Esophagus squamous epithelium (tissue), 5 donors: Measurements from ENCODE around the gene KRT8. TPM values are rescaled to one million over a fixed set of nuclear protein-coding genes. Genes with fewer than 3 reads are reported as not detected.

Source experiments
- DNase-seq: peaks from one replicate; lab custom pipeline; 2025; lab: John Stamatoyannopoulos, UW
- H3K27ac ChIP-seq, 4 donors: fragments of 200-600 bp; sonication (generic); one replicate each; pipeline ENCODE4 v1.5.1; 2016 to 2019; ENCODE audit warnings: mild to moderate bottlenecking in 1 of 4
- H3K27me3 ChIP-seq, 4 donors: fragments of 200-600 bp; sonication (generic); 1 replicate in 3 of 4; 2 replicates in 1 of 4; pipeline versions ENCODE4 v1.5.1 to v1.6.0; 2017 to 2021; ENCODE audit warnings: antibody characterized with exemption in 1 of 4
- H3K36me3 ChIP-seq, 3 donors: fragments of 200-600 bp; sonication (generic); one replicate each; pipeline ENCODE4 v1.5.1; 2016 to 2019
- H3K4me1 ChIP-seq, 3 donors: fragments of 200-600 bp; sonication (generic); one replicate each; pipeline ENCODE4 v1.5.1; 2017 to 2019
- H3K4me3 ChIP-seq, 4 donors: fragments of 200-600 bp; sonication (generic); 1 replicate in 3 of 4; 2 replicates in 1 of 4; pipeline ENCODE4 v1.5.1; 2016 to 2019; ENCODE audit warnings: mild to moderate bottlenecking in 2 of 4, moderate library complexity in 1 of 4
- H3K9me3 ChIP-seq, 3 donors: fragments of 200-600 bp; sonication (generic); one replicate each; pipeline ENCODE4 v1.5.1; 2016 to 2019
- CTCF ChIP-seq, 6 experiments: fragments of 450-650 bp in 4 of 6; fragments of 200-600 bp in 2 of 6; sonication (generic) in 2 of 6; IDR thresholded peaks; one replicate each; pipeline ENCODE4 v1.5.1; 2016 to 2019; ENCODE audit warnings: antibody characterized with exemption in 6 of 6, mild to moderate bottlenecking in 4 of 6, moderate library complexity in 4 of 6
- POLR2A ChIP-seq, 4 donors: fragments of 450-650 bp; IDR thresholded peaks; one replicate each; pipeline ENCODE4 v1.6.1; 2017; ENCODE audit warnings: antibody characterized with exemption in 4 of 4, mild to moderate bottlenecking in 4 of 4, moderate library complexity in 3 of 4
- WGBS, 2 donors: methylation state at CpG; one replicate each; pipeline ENCODE4 v1.1.5; 2018; 5-methylcytosine and 5-hydroxymethylcytosine counted together
- intact Hi-C: fragments of 100-400 bp; cut with DNase I; formaldehyde crosslinking; loops from one replicate; pipeline ENCODE4 v1.15.0; 2022
- total RNA-seq, 4 donors: library from RNA; depleted of rRNA; stranded (reverse); fragments of >200 nt; gene quantifications; one replicate each; pipeline ENCODE4 v1.1.0, GENCODE V29; 2016
- donor health status: DM: yes; HTN: yes; CAD: no.

Gene KRT8
- total RNA-seq, 4 donors from 2014 or later: 27.2 to 50.2 (median 38.2) TPM

- intact Hi-C loops: no loop called here
- WGBS, 2 donors: 87 to 91% methylated on average over 4 to 12 of the region's 13 CpGs
- no peak for DNase-seq
- Histone ChIP-seq H3K27ac (no peak overlapping the region), H3K27me3 (peaks cover 0 to 5% (median 0%) of the 10 kb centered on the region in 4 donors), H3K4me3 (no peak overlapping the region), H3K9me3 (no peaks in the 10 kb centered on the region), H3K36me3 (peaks cover 0 to 41% (median 0%) of the 10 kb centered on the region in 3 donors), H3K4me1 (peaks cover 7 to 27% (median 10%) of the 10 kb centered on the region in 3 donors)
- no peak for TF ChIP-seq POLR2A (IDR thresholded peaks at IDR 0.05)
- TF ChIP-seq CTCF (IDR thresholded peaks at IDR 0.05): no peak
Observed at GRCh38 chr12:52899338-52900035, 5.4 kb downstream of the KRT8 start.

- Histone ChIP-seq H3K36me3 (peaks cover 0 to 36% (median 0%) of the 10 kb centered on the region in 3 donors), H3K27ac (no peak overlapping the region), H3K27me3 (peaks cover 0 to 8% (median 0%) of the 10 kb centered on the region in 4 donors), H3K4me3 (no peak overlapping the region), H3K4me1 (peaks cover 0 to 6% (median 0%) of the 10 kb centered on the region in 3 donors), H3K9me3 (no peaks in the 10 kb centered on the region)
- TF ChIP-seq POLR2A (IDR thresholded peaks at IDR 0.05): no peak
- TF ChIP-seq CTCF (IDR thresholded peaks at IDR 0.05): no peak
- 70 to 100% methylated on average over 1 to 3 of the region's 3 CpGs for WGBS, 2 donors
- intact Hi-C loops: no loop called here
- no peak for DNase-seq
Observed at GRCh38 chr12:52896190-52897100, 8.4 kb downstream of the KRT8 start.

DNA sequence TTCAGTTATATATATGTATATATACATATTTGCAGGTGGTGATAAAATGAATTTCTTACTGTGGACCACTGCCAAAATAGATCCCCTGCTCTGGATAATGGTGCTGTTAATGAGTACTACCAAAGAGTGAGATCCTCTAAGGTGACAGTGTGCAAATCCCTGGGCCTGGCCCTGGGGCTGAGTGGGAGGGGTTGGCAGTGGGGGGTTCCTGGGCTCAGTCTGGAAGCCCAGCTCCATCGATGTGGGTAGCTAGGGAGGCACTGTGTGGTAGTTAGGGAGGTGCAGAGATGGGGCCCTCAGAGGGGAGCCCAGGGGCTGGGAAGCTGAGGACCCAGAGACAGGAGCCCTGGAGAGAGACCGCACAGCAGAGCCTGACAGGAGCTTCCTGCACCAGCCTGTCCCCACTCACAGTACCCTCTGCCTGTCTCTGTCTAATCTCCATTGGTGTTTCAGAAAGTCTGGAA lies 9.1 kb downstream of the KRT8 start:
- TF ChIP-seq CTCF (IDR thresholded peaks at IDR 0.05) (no peak), POLR2A (IDR thresholded peaks at IDR 0.05) (no peak)
- no peak for DNase-seq
- Histone ChIP-seq H3K9me3 (no peaks in the 10 kb centered on the region), H3K27ac (no peak overlapping the region), H3K27me3 (peaks cover 0 to 8% (median 0%) of the 10 kb centered on the region in 4 donors), H3K36me3 (peaks cover 0 to 29% (median 0%) of the 10 kb centered on the region in 3 donors), H3K4me1 (peaks cover 0 to 6% (median 0%) of the 10 kb centered on the region in 3 donors), H3K4me3 (no peak overlapping the region)
- intact Hi-C loops: no loop called here
- 8 to 54% methylated on average over 1 to 2 of the region's 2 CpGs for WGBS, 2 donors

DNA sequence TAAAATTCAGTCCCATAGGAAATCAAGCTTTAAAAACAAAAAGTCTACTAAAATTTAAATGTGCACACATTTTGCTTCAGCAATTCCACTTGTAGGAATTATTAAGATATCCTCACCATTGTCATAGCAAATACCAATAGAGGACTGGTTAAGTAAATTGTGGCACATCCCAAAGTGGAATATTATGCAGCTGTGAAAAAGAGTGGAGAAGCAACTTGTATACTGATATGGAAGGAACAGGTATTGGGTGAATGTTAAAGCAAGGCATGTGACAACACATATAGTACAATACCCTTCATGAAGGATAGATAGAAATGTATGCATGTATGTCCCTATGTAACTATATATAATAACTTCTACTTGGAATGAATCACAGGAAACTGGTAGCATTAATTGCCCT lies 11.9 kb downstream of the KRT8 start:
- DNase-seq: no peak
- TF ChIP-seq POLR2A (IDR thresholded peaks at IDR 0.05): no peak
- no peak for TF ChIP-seq CTCF (IDR thresholded peaks at IDR 0.05)

More for the DNA sequence above, 11.9 kb downstream of the KRT8 start:
- Histone ChIP-seq H3K9me3 (no peaks in the 10 kb centered on the region), H3K27me3 (peaks cover 0 to 10% (median 0%) of the 10 kb centered on the region in 4 donors), H3K36me3 (peaks cover 0 to 2% (median 0%) of the 10 kb centered on the region in 3 donors), H3K27ac (no peak overlapping the region), H3K4me3 (no peak overlapping the region), H3K4me1 (peaks cover 0 to 6% (median 0%) of the 10 kb centered on the region in 3 donors)
- intact Hi-C loops: no loop called here
